ENCODE data around the gene PANK4.

The PANK4 gene

DNA sequence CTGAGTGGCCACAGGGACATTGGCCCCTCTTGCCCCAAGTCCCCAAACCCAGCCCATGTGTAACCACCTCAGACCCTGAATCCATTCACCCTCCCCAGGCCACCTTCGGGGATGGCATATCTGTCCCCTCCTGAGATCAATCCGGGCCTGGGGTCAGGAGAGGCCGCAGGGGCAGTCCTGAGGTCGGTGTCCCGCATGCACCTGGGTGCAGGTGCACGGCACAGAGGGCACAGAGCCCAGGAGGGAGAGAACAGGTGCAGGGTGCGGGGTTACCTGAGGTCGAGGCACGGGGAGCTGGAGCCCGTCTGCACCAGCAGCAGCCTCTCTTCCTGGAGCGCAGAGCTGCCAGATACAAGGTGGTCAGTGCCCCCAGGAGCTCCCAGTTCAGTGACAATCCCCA is 16.8 kb downstream of the PANK4 start:
- TF ChIP-seq SNAI2 (CRISPR knock-in tag; IDR thresholded peaks at IDR 0.05) = no peak
- TF ChIP-seq PATZ1 (CRISPR knock-in tag; IDR thresholded peaks at IDR 0.05; ENCODE audit: borderline replicate concordance) = no peak
- TF ChIP-seq TOX (CRISPR knock-in tag; IDR thresholded peaks at IDR 0.05; ENCODE audit: borderline replicate concordance) = no peak
- no peak for TF ChIP-seq TSHZ2 (CRISPR knock-in tag; IDR thresholded peaks at IDR 0.05)
- TF ChIP-seq ZNF70 (CRISPR knock-in tag; IDR thresholded peaks at IDR 0.05) = no peak
- TF ChIP-seq ZNF565 (CRISPR knock-in tag; conservative IDR thresholded peaks at IDR 0.05; ENCODE audit: low read depth) = no peak
- TF ChIP-seq TCF4 (CRISPR knock-in tag; IDR thresholded peaks at IDR 0.05; ENCODE audit: borderline replicate concordance) = no peak
- no peak for TF ChIP-seq RARB (CRISPR knock-in tag; IDR thresholded peaks at IDR 0.05)
- no peak for TF ChIP-seq BACH2 (CRISPR knock-in tag; IDR thresholded peaks at IDR 0.05; ENCODE audit: borderline replicate concordance)
- no peak for TF ChIP-seq ESRRG (CRISPR knock-in tag; IDR thresholded peaks at IDR 0.05)
- TF ChIP-seq, protein P1, sequence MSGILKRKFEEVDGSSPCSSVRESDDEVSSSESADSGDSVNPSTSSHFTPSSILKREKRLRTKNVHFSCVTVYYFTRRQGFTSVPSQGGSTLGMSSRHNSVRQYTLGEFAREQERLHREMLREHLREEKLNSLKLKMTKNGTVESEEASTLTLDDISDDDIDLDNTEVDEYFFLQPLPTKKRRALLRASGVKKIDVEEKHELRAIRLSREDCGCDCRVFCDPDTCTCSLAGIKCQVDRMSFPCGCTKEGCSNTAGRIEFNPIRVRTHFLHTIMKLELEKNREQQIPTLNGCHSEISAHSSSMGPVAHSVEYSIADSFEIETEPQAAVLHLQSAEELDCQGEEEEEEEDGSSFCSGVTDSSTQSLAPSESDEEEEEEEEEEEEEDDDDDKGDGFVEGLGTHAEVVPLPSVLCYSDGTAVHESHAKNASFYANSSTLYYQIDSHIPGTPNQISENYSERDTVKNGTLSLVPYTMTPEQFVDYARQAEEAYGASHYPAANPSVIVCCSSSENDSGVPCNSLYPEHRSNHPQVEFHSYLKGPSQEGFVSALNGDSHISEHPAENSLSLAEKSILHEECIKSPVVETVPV (CRISPR knock-in tag; IDR thresholded peaks at IDR 0.05) = no peak
- no peak for TF ChIP-seq ISL1 (CRISPR knock-in tag; IDR thresholded peaks at IDR 0.05)
- TF ChIP-seq PPARA (CRISPR knock-in tag; IDR thresholded peaks at IDR 0.05; ENCODE audit: borderline replicate concordance) = no peak
- no peak for TF ChIP-seq ZFP3 (CRISPR knock-in tag; IDR thresholded peaks at IDR 0.05)
- no peak for TF ChIP-seq GLIS3 (CRISPR knock-in tag; IDR thresholded peaks at IDR 0.05)
- no peak for TF ChIP-seq ZNF8 (CRISPR knock-in tag; IDR thresholded peaks at IDR 0.05)
- no peak for TF ChIP-seq ZC3H10 (CRISPR knock-in tag; IDR thresholded peaks at IDR 0.05)
- no peak for TF ChIP-seq POU6F1 (CRISPR knock-in tag; IDR thresholded peaks at IDR 0.05; ENCODE audit: borderline replicate concordance, low read depth)
- TF ChIP-seq, protein P2, sequence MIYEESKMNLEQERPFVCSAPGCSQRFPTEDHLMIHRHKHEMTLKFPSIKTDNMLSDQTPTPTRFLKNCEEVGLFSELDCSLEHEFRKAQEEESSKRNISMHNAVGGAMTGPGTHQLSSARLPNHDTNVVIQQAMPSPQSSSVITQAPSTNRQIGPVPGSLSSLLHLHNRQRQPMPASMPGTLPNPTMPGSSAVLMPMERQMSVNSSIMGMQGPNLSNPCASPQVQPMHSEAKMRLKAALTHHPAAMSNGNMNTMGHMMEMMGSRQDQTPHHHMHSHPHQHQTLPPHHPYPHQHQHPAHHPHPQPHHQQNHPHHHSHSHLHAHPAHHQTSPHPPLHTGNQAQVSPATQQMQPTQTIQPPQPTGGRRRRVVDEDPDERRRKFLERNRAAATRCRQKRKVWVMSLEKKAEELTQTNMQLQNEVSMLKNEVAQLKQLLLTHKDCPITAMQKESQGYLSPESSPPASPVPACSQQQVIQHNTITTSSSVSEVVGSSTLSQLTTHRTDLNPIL (CRISPR knock-in tag; IDR thresholded peaks at IDR 0.05; ENCODE audit: low read depth) = no peak
- no peak for ATAC-seq

DNA sequence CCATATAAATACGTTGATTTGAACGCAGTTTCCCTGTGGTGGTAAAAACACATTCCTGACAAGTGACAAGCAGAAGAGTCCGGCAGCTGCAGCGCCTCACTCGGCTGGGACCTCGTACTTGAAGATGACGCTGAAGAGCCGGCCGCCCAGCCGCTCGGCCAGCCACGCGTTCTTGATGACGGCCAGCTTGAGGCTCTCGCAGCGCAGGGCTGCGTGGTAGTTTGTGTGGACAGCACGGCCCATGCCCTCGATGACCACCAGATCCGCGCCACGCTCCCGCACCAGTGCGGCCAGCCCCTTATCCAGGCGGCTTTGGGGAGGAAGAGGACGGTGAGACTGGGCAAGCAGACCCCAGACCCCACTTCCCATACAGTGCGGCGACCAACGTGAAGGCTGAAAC is 17.6 kb downstream of the PANK4 start:
- ATAC-seq = no peak
- TF ChIP-seq RARB (CRISPR knock-in tag; IDR thresholded peaks at IDR 0.05) (no peak), ZFP3 (CRISPR knock-in tag; IDR thresholded peaks at IDR 0.05) (no peak), ZNF8 (CRISPR knock-in tag; IDR thresholded peaks at IDR 0.05) (no peak), OSR1 (CRISPR knock-in tag; IDR thresholded peaks at IDR 0.05) (no peak), ZC3H10 (CRISPR knock-in tag; IDR thresholded peaks at IDR 0.05) (no peak), CSDC2 (CRISPR knock-in tag; IDR thresholded peaks at IDR 0.05) (no peak), PPARA (CRISPR knock-in tag; IDR thresholded peaks at IDR 0.05; ENCODE audit: borderline replicate concordance) (no peak), SNAI2 (CRISPR knock-in tag; IDR thresholded peaks at IDR 0.05) (no peak), GLIS3 (CRISPR knock-in tag; IDR thresholded peaks at IDR 0.05) (no peak), ZNF70 (CRISPR knock-in tag; IDR thresholded peaks at IDR 0.05) (no peak), BACH2 (CRISPR knock-in tag; IDR thresholded peaks at IDR 0.05; ENCODE audit: borderline replicate concordance) (no peak), TCF4 (CRISPR knock-in tag; IDR thresholded peaks at IDR 0.05; ENCODE audit: borderline replicate concordance) (no peak), ESRRG (CRISPR knock-in tag; IDR thresholded peaks at IDR 0.05) (no peak), ZNF565 (CRISPR knock-in tag; conservative IDR thresholded peaks at IDR 0.05; ENCODE audit: low read depth) (no peak), TSHZ2 (CRISPR knock-in tag; IDR thresholded peaks at IDR 0.05) (no peak), ZFP30 (CRISPR knock-in tag; IDR thresholded peaks at IDR 0.05) (no peak), PATZ1 (CRISPR knock-in tag; IDR thresholded peaks at IDR 0.05; ENCODE audit: borderline replicate concordance) (no peak), TOX (CRISPR knock-in tag; IDR thresholded peaks at IDR 0.05; ENCODE audit: borderline replicate concordance) (no peak)
- TF ChIP-seq, protein P2 (CRISPR knock-in tag; IDR thresholded peaks at IDR 0.05; ENCODE audit: low read depth) = no peak

Measured in SK-N-SH treated with all-trans-retinoic acid at 6 μM for 48 hours (cell line).